HG02885 (cell line): Measurements from ENCODE around the gene FBXW4.

Experiments used
- ATAC-seq: cut with Tn5 transposase; IDR thresholded peaks from one replicate; pipeline ENCODE4 v1.9.1; 2021; ENCODE audit warnings: mild to moderate bottlenecking; ENCODE audit not compliant: unreplicated experiment, poor library complexity

FBXW4 gene

GRCh38 chr10:101694674-101695403, at the start of gene FBXW4:
Gene FBXW4 (minus strand): TSS chr10:101695170. CDS start chr10:101695105, 65 bp downstream.
- ATAC-seq, result peak; percentile 79

- ATAC-seq, result no peak
Observed at GRCh38 chr10:101744267-101744666, 49.3 kb upstream of the FBXW4 start.

GRCh38 chr10:101741938-101742337, 47.0 kb upstream of the FBXW4 start:
- ATAC-seq, result no peak

GRCh38 chr10:101736666-101737065, 41.7 kb upstream of the FBXW4 start:
- no peak for ATAC-seq

- no peak for ATAC-seq
Observed at GRCh38 chr10:101732096-101732495, 37.1 kb upstream of the FBXW4 start.

- no peak for ATAC-seq
Observed at GRCh38 chr10:101726115-101726387, 31.1 kb upstream of the FBXW4 start.

- no peak for ATAC-seq
Observed at GRCh38 chr10:101725296-101726114, 30.5 kb upstream of the FBXW4 start.

GRCh38 chr10:101724446-101724845, 29.5 kb upstream of the FBXW4 start:
- ATAC-seq, result no peak

- no peak for ATAC-seq
Observed at GRCh38 chr10:101723176-101723575, 28.2 kb upstream of the FBXW4 start.

GRCh38 chr10:101721806-101722205, 26.8 kb upstream of the FBXW4 start:
- no peak for ATAC-seq

GRCh38 chr10:101720606-101721230, 25.7 kb upstream of the FBXW4 start:
- ATAC-seq, result no peak

- no peak for ATAC-seq
Observed at GRCh38 chr10:101718690-101719275, 23.8 kb upstream of the FBXW4 start.

- ATAC-seq, result no peak
Observed at GRCh38 chr10:101716891-101717659, 22.1 kb upstream of the FBXW4 start.

GRCh38 chr10:101712997-101713396, 18.0 kb upstream of the FBXW4 start:
- no peak for ATAC-seq

GRCh38 chr10:101710793-101711192, 15.8 kb upstream of the FBXW4 start:
- no peak for ATAC-seq

- ATAC-seq, result no peak
Observed at GRCh38 chr10:101710059-101710695, 15.2 kb upstream of the FBXW4 start.

GRCh38 chr10:101709359-101710058, 14.5 kb upstream of the FBXW4 start:
- no peak for ATAC-seq

- no peak for ATAC-seq
Observed at GRCh38 chr10:101708870-101709269, 13.9 kb upstream of the FBXW4 start.

- no peak for ATAC-seq
Observed at GRCh38 chr10:101708073-101708472, 13.1 kb upstream of the FBXW4 start.
